OCI-LY1 (cell line): Measurements from ENCODE around the gene SRPX2.

Experiments used
- EZH2 ChIP-seq: fragments of 200-600 bp; sonication (generic), shearing (Covaris generic); IDR thresholded peaks from 2 replicates; pipeline ENCODE4 v1.8.0; 2017; ENCODE audit warnings: borderline replicate concordance, mixed run types, mild to moderate bottlenecking, antibody characterized with exemption, low read length, moderate library complexity, mixed read lengths
- TF ChIP-seq, protein P1 (sequence below): fragments of 200-600 bp; sonication (generic), shearing (Covaris generic); IDR thresholded peaks from 2 replicates; pipeline ENCODE4 v1.5.1; 2017; ENCODE audit warnings: mild to moderate bottlenecking, antibody characterized with exemption, low read length, moderate library complexity, mixed read lengths

DNA sequence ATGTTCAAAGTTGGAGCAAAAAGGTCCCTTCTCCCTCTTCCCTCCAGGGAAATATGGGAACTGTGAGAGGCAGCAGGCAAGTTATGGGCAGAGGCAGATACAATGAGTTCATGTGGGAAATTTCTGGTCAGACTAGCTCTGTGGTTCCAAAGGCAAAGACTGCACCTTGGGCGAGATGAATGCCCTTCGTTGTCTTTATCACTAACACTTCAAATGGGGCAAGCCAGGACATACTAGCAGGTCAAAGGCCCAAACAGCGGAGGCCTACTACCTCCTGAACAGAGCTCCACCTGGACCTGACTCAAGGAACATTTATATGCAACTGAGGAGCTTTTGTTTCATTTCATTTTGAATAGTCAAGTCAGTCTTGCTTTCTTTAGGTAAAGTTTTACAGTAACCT lies 29.0 kb downstream of the SRPX2 start:
- TF ChIP-seq, protein P1, sequence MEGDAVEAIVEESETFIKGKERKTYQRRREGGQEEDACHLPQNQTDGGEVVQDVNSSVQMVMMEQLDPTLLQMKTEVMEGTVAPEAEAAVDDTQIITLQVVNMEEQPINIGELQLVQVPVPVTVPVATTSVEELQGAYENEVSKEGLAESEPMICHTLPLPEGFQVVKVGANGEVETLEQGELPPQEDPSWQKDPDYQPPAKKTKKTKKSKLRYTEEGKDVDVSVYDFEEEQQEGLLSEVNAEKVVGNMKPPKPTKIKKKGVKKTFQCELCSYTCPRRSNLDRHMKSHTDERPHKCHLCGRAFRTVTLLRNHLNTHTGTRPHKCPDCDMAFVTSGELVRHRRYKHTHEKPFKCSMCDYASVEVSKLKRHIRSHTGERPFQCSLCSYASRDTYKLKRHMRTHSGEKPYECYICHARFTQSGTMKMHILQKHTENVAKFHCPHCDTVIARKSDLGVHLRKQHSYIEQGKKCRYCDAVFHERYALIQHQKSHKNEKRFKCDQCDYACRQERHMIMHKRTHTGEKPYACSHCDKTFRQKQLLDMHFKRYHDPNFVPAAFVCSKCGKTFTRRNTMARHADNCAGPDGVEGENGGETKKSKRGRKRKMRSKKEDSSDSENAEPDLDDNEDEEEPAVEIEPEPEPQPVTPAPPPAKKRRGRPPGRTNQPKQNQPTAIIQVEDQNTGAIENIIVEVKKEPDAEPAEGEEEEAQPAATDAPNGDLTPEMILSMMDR = no peak
- TF ChIP-seq EZH2 = no peak
